Skeletal muscle cell (primary cell): ENCODE results near the gene DDHD1.
A peak's percentile ranks its signal among the peaks of the same experiment; 100 is the strongest.
"Not testable (repeated sequence)": the region's sequence is repeated elsewhere in the genome, so short reads cannot be mapped to it uniquely, and the experiment has no call there.

Experiments
- DNase-seq: peaks from one replicate; pipeline ENCODE4 v3.0.0-alpha.2; 2010; ENCODE audit warnings: low read depth
- H3K4me3 ChIP-seq: 2 replicates; pipeline ENCODE4 v1.5.1; 2011; ENCODE audit warnings: low read depth, mild to moderate bottlenecking, control low read depth, low read length, moderate library complexity

Gene DDHD1

GRCh38 chr14:53113989-53114388 lies 39.1 kb downstream of the DDHD1 start:
- DNase-seq: no peak
- no peak overlapping the region for H3K4me3 ChIP-seq

DNA sequence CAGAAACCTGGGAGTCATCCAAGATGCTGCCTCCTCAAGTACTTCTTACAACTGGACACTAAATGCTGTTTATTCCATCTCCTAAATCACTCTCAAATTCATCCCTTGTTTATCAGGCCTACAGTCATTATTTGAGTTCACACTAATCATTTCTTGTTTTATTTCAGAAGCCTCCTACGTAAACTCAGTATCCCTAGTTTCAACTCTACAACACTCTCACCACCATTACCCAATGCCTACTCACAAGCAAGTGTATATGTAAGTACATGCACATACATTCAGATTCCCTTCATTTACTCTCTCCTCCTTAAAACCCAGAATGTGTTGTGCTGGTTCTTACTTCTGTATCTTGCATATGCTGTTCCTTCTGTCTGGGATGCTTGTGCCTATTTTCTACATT lies 43.0 kb downstream of the DDHD1 start:
- H3K4me3 ChIP-seq: no peak overlapping the region
- DNase-seq: no peak

DNA sequence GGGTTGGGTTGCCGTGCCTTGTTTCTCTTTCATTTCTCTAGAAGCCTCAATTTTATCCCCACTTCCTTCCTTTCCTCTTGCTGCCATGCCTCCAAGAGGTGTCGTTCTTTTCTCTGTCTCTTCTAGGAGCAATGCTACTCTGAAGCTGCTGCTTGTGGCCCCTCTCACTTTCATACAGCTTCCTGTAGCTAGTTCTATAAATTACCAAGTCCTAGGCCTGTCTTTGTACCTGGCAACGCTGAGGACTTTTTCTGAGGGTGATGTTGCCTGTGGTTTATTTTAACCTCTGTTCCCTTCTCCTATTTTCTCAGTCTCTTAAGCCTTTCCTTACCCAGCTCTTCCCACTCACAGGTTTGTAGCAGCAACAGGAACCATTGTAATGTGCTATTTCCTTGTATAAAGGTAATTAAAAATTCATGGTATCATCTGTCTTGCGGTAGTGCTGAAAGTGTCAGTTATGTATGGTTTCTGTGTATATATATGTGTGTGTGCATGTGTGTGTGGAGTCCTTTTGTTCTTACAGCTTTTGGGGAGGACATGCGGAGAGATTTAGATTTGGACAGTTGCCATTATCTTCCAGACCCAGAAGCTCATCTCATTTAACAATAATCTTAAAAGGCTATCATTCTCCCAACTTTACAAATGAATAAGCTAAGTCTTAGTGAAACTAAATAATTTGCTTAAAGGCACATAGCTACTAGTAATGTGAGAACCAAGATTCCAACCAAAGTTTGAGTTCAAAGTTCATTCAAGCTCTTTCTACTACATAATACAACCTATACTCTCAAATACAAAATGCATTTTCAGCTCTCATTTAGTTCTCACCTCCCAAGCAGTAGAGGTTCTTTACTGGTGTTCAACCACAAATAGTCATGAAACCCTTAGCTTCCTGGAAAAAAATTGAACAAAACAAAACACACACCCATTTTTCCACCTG lies 43.8 kb downstream of the DDHD1 start:
- H3K4me3 ChIP-seq: peak overlapping the region; percentile 31
- DNase-seq: no peak

DNA sequence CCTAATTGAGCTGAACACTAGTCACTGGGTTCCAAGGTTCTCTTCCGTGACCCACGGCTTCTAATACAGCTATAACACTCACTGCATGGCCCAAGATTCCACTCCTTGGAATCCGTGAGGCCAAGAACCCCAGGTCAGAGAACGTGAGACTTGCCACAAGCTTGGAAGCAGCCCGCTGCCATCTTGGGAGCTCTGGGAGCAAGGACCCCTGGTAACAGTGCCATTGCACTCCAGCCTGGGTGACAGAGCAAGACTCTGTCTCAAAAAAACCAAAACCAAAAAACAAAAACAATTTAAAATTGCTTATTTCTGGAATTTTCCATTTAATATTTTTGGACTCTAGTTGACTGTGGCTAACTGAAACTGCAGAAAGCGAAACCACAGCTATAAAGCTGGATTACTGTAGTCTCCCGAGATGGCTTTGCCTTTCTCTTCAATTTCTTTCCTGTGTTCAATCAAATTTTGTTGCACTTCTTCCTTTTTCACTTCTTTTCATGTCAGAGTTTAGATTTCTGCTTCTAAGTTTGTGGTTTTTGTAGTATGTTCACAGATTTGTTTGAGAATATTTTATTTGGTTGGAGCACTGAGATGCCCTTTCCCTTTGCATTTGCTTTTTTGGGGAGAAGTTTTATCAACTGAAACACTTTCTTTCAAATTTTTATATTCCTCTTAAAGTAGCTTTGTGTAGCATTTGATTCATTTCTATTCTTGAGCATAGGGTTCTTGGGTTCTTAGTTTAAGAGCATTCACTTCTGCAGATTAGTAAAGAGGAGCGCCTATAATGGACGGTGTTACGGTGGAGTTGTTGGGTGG lies 44.6 kb downstream of the DDHD1 start:
- no peak for DNase-seq
- H3K4me3 ChIP-seq: peak overlapping the region; percentile 31

GRCh38 chr14:53106768-53107167 lies 46.4 kb downstream of the DDHD1 start:
- DNase-seq: no peak
- H3K4me3 ChIP-seq: no peak overlapping the region

DNA sequence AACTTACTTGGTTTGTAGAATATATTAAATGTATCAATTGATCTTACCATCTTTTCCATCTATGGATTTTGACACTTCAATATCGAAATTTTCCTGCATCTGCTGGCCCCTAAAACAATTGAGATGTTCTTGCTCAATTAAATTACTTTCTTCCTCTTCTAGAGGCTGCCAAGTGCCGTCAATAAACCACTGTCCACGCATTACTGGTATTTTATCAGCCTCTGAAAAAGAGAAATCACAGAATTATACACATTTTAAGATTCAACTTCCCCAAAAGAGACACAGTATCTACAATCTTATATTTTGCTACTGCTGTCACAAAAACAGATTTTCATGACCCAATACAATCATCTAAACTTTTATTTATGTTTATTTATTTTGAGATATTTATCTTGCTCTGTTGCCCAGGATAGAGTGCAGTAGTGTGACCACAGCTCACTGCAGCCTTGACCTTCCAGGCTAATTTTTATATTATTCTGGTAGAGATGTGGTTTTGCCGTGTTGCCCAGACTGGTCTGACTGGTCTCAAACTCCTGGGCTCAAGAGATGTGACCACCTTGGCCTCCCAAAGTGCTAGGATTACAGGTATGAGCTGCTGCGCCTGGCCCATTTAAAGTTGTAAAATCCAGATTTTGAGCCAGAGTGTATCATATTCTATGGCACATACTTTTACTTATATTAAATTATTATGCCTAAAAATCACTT lies 49.3 kb downstream of the DDHD1 start:
- no peak overlapping the region for H3K4me3 ChIP-seq
- DNase-seq: no peak

GRCh38 chr14:53093206-53093605 lies 59.9 kb downstream of the DDHD1 start:
- no peak overlapping the region for H3K4me3 ChIP-seq
- peak; percentile 31 for DNase-seq

DNA sequence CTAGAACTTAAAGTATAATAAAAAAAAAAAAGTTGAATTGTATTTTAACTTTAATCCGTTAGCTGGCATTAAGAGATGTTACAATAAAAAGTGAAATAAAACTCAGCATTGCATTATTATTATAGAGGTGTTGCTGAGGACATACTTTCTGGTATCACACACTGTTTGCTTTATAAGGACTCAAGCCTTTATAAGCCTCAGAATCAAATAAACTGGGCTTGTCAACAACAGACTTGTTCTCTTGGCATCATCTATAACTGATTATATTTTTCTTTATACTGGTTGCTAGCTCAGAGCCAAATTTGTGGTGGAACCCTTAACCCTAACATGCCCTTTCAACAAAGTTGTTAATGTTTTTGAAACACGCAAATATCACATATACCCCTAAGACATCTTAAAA lies 62.3 kb downstream of the DDHD1 start:
- DNase-seq: no peak
- H3K4me3 ChIP-seq: no peak overlapping the region

DNA sequence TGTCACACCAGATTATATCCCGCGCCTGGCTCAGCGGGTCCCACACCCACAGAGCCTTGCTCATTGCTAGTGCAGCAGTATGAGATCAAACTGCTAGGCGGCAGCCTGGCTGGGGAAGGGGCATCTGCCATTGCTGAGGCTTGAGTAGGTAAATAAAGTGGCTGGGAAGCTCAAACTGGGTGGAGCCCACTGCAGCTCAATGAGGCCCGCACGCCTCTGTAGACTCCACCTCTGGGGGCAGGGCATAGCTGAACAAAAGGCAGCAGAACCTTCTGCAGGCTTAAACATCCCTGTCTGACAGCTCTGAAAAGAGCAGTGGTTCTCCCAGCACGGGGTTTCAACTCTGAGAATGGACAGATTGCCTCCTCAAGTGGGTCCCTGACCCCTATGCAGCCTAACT lies 68.2 kb downstream of the DDHD1 start:
- not testable (repeated sequence) for H3K4me3 ChIP-seq

GRCh38 chr14:53064475-53064874 lies 88.6 kb downstream of the DDHD1 start:
- DNase-seq: no peak
- no peak overlapping the region for H3K4me3 ChIP-seq

More for the DNA sequence above, 68.2 kb downstream of the DDHD1 start:
- not testable (repeated sequence) for DNase-seq

GRCh38 chr14:53062856-53063255 lies 90.3 kb downstream of the DDHD1 start:
- no peak overlapping the region for H3K4me3 ChIP-seq
- no peak for DNase-seq

DNA sequence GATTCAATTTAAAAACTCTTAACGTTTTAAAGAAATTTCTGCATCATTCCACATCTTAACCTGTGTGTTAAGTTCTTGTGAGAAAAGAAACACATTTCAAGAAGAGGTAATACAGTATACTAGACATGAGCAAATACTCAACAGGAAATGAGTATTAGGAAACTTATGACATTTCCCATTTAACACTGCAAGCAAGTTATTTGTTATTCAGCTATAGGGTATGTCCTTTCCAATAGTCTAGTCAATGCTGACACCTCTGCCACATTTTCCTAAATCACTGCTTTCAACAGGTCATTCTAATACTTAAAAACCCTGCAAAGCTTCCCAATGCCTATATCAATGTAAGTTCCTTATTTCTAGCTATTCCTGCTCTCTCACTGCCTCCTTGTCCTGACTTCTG lies 93.1 kb downstream of the DDHD1 start:
- DNase-seq: no peak
- no peak overlapping the region for H3K4me3 ChIP-seq

DNA sequence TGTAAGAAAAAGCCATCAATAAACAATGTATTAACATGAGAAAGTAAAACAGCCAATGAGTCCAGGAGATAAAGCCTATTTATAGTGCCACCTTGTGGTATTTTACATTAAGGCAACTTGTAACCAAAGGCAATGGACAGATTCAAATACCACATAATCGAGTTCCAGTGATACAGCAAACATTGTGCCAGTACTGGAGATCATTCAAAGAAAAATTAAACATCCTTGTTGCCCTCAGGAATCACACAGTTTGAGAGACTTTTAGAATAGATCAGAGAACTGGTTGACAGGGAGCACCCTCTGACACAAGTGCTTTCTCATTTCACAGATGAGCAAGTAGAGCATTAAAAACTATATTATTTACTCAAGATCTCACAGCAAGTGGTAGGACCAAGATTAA lies 98.1 kb downstream of the DDHD1 start:
- no peak overlapping the region for H3K4me3 ChIP-seq
- peak; percentile 35 for DNase-seq

DNA sequence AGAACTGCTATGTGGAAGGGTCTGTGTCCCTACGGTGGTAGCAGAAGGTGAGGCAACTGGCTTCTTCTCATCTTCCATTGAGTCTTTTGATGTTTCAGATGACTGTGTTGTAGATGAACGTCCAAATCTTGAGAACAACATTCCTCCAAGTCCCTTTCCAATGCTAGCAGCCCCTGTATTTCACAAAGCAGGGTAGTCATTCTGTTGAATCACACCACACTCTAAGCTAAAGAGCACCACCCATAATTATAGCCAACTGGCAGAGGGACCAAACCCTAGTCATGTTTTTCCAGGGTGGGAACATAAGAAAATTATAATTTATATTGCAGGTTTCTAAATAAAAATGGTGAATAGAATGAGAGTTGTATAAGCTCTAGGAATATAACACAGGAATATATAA lies 98.7 kb downstream of the DDHD1 start:
- no peak overlapping the region for H3K4me3 ChIP-seq
- DNase-seq: peak; percentile 67

- DNase-seq: no peak
- H3K4me3 ChIP-seq: no peak overlapping the region
These were observed 104.5 kb downstream of the DDHD1 start for GRCh38 chr14:53048631-53049030.

DNA sequence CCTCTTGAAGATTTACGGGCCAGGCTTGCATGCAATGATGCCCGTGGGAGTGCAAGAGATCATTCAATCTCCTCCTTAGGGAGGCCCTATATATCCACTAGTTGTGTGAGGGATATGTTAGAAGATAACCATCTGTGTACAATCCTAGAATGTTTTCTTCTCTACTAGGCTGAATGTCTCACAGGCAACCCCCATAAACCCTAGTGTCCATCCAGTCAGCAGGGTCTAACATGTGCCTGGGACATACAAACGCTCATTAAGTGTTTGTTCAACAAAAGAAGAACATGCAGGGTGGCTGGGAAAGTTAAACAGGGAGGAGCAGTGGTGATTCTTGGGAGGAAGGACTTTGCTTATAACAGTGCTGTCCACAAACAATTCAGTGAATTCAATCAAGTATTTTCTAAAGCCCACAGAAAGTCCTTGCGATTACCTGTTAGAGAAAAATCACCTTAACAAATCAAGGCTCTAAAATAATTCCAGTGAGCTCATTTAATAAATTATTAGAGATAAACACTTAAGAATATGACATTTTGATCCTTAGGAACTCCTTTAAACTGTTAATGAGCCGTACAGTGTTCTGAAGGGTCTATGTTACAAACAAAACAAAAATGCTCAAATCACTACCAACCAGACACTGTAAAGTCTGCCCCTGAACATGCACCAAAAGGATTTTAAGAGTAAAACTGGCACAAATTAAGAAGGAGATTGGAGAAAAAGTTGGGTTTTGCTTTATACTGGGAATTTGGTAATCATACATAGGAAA lies 105.6 kb downstream of the DDHD1 start:
- peak; percentile 41 for DNase-seq
- no peak overlapping the region for H3K4me3 ChIP-seq

DNA sequence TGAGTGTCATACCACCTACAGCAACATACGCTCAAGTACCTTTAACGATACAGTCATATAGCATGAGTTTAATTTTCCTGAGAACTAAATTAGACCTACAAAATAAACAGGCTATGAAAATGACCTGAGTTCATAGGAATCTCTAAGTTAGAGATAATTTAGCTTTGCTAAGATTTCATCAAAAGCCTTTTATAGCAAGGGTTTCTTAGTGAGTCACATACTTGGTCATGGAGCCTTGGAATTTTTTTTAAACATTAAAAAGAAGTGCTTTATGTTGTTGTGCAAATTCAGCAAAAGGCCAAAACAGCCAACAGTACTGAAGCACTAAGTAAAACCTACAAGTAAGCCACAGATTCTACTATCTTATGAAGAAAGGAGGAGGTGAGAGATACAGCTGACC lies 108.6 kb downstream of the DDHD1 start:
- H3K4me3 ChIP-seq: no peak overlapping the region
- DNase-seq: peak; percentile 51

GRCh38 chr14:53043027-53043581 lies 110.0 kb downstream of the DDHD1 start:
- no peak overlapping the region for H3K4me3 ChIP-seq
- DNase-seq: no peak

DNA sequence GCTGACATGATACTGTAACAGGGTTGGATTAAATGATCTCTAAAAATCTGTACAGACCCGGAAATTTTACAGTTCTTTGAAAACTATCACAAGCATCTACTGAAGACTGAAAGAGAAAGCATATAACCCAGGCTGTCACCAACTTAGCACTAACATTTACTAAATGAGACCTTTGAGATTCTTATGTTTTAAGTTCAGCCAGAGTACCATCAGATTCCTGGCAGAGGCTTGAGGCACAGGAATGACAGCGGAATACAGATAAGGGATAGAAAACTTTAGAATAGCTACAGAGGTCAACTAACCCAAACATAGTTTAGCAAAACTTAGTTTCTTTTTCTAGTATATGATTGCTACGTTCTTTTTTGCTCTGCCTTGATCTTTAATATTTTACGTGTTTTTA lies 110.6 kb downstream of the DDHD1 start:
- DNase-seq: no peak
- H3K4me3 ChIP-seq: no peak overlapping the region
